ENCODE measurements around the gene ABHD6.
"Not testable (repeated sequence)": the region's sequence is repeated elsewhere in the genome, so short reads cannot be mapped to it uniquely, and the experiment has no call there.

ABHD6 gene

GRCh38 chr3:58285334-58285733 lies 47.7 kb downstream of the ABHD6 start:
- DNase-seq: no peak

GRCh38 chr3:58287354-58287753 lies 49.8 kb downstream of the ABHD6 start:
- no peak for DNase-seq

GRCh38 chr3:58288011-58288728 lies 50.6 kb downstream of the ABHD6 start:
- DNase-seq: no peak

GRCh38 chr3:58288964-58289613 lies 51.5 kb downstream of the ABHD6 start:
- not testable (repeated sequence) for DNase-seq

- not testable (repeated sequence) for DNase-seq
Observed at GRCh38 chr3:58290446-58290845, 52.9 kb downstream of the ABHD6 start.

GRCh38 chr3:58291671-58292338 lies 54.2 kb downstream of the ABHD6 start:
- DNase-seq: no peak

- DNase-seq: no peak
Observed at GRCh38 chr3:58292866-58293265, 55.3 kb downstream of the ABHD6 start.

GRCh38 chr3:58293516-58293915 lies 55.9 kb downstream of the ABHD6 start:
- DNase-seq: no peak

GRCh38 chr3:58296269-58296668 lies 58.7 kb downstream of the ABHD6 start:
- no peak for DNase-seq

GRCh38 chr3:58296843-58297242 lies 59.3 kb downstream of the ABHD6 start:
- no peak for DNase-seq

- DNase-seq: no peak
Observed at GRCh38 chr3:58298190-58298589, 60.6 kb downstream of the ABHD6 start.

- no peak for DNase-seq
Observed at GRCh38 chr3:58299075-58299474, 61.5 kb downstream of the ABHD6 start.

GRCh38 chr3:58299839-58300516 lies 62.4 kb downstream of the ABHD6 start:
- DNase-seq: peak; percentile 30

GRCh38 chr3:58305882-58306711 lies 68.5 kb downstream of the ABHD6 start, which contains the start of the genes HTD2 and RPP14:
Gene HTD2, plus strand, starts transcription at chr3:58306520. Its CDS starts 11,094 bp downstream, at chr3:58317614.
Gene RPP14, plus strand, starts transcription at chr3:58306245. Its CDS starts 4,085 bp downstream, at chr3:58310330.
- peak; percentile 97 for DNase-seq

GRCh38 chr3:58307639-58308215 lies 70.1 kb downstream of the ABHD6 start:
- peak; percentile 64 for DNase-seq

GRCh38 chr3:58308728-58309127 lies 71.1 kb downstream of the ABHD6 start:
- no peak for DNase-seq

- DNase-seq: no peak
Observed at GRCh38 chr3:58317811-58318210, 80.2 kb downstream of the ABHD6 start.

GRCh38 chr3:58321791-58322190 lies 84.2 kb downstream of the ABHD6 start:
- no peak for DNase-seq

- no peak for DNase-seq
Observed at GRCh38 chr3:58322793-58323192, 85.2 kb downstream of the ABHD6 start.

- no peak for DNase-seq
Observed at GRCh38 chr3:58323529-58324390, 86.2 kb downstream of the ABHD6 start.

Measured in fibroblast of skin of abdomen (primary cell).